Esophagus muscularis mucosa (tissue), 4 donors: ENCODE measurements around the gene TCF3.

Source experiments
- EP300 ChIP-seq: sonication (generic); formaldehyde crosslinking; IDR thresholded peaks from one replicate; pipeline ENCODE4 v1.6.1; 2017; ENCODE audit warnings: antibody characterized with exemption
- POLR2A ChIP-seq: fragments of 450-650 bp; IDR thresholded peaks from one replicate; pipeline ENCODE4 v1.6.1; 2017; ENCODE audit warnings: antibody characterized with exemption, moderate library complexity, mild to moderate bottlenecking, low read depth
- POLR2AphosphoS5 ChIP-seq, 2 donors: sonication (generic); formaldehyde crosslinking; IDR thresholded peaks; one replicate each; pipeline ENCODE4 v1.6.1; 2017; ENCODE audit warnings: antibody characterized with exemption in 2 of 2
- TF ChIP-seq, protein P1 (sequence below), 3 experiments: fragments of 200-600 bp in 2 of 3; fragments of 450-650 bp in 1 of 3; sonication (generic) in 2 of 3; IDR thresholded peaks; one replicate each; pipeline ENCODE4 v1.5.1; 2017 to 2019; ENCODE audit warnings: antibody characterized with exemption in 3 of 3, mild to moderate bottlenecking in 2 of 3, moderate library complexity in 1 of 3

DNA sequence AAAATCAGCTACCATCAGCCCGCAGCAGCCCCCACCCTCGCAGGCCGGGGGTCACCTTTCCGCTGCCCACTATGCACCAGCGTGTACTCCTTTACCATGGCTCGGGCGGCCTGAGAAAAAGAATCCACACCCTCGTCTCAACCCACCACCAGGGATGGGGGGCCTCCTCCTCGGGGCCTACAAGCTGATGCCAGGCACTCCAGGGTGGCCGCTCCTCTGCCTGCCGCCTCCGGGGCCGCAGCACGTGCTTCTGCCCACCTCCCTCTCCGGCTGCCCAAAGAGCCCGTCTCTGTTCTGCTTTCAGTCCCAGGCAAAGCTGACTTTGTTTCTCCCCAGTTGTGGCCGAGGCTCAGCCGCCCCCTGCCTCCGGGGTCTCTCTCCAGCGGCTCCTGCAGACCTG is 73.2 kb downstream of the TCF3 start:
- TF ChIP-seq, protein P1, sequence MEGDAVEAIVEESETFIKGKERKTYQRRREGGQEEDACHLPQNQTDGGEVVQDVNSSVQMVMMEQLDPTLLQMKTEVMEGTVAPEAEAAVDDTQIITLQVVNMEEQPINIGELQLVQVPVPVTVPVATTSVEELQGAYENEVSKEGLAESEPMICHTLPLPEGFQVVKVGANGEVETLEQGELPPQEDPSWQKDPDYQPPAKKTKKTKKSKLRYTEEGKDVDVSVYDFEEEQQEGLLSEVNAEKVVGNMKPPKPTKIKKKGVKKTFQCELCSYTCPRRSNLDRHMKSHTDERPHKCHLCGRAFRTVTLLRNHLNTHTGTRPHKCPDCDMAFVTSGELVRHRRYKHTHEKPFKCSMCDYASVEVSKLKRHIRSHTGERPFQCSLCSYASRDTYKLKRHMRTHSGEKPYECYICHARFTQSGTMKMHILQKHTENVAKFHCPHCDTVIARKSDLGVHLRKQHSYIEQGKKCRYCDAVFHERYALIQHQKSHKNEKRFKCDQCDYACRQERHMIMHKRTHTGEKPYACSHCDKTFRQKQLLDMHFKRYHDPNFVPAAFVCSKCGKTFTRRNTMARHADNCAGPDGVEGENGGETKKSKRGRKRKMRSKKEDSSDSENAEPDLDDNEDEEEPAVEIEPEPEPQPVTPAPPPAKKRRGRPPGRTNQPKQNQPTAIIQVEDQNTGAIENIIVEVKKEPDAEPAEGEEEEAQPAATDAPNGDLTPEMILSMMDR (IDR thresholded peaks at IDR 0.05) = no peak
- TF ChIP-seq POLR2A = no peak
- no peak for TF ChIP-seq POLR2AphosphoS5 (IDR thresholded peaks at IDR 0.05)
- TF ChIP-seq EP300 = no peak
